ENCODE data around the gene BAZ1B.
"Not testable (repeated sequence)": the region's sequence is repeated elsewhere in the genome, so short reads cannot be mapped to it uniquely, and the experiment has no call there.

BAZ1B gene

DNA sequence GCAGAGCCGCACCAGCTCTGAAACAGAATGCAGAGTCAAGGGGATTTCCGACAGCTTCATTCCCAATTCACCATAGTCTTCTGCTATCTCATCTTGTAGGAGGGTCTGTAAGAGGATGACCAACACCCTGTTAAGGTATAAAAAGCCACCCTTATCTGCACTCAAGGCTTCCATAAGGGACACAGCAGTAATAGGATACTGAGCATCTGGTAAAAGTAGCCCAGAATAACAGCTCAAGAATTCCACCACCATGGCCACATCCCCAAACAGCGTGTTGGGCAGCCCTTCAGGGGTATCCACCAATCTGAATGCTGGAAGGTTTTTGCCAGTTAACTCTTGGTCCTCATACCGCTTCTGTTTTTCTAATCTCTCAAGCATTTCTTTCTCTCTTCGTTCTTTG, 44.7 kb downstream of the BAZ1B start:
- no peak for TF ChIP-seq JUND (IDR thresholded peaks at IDR 0.05; ENCODE audit: low read depth)
- DNase-seq (ENCODE audit: low read depth in 1 of 2, low spot score in 1 of 2), result no peak
- in situ Hi-C loops (cut with HindIII; ENCODE audit: low pct_unique_long_range_greater_than_20kb, low sequenced_read_pairs), result no loop called here

DNA sequence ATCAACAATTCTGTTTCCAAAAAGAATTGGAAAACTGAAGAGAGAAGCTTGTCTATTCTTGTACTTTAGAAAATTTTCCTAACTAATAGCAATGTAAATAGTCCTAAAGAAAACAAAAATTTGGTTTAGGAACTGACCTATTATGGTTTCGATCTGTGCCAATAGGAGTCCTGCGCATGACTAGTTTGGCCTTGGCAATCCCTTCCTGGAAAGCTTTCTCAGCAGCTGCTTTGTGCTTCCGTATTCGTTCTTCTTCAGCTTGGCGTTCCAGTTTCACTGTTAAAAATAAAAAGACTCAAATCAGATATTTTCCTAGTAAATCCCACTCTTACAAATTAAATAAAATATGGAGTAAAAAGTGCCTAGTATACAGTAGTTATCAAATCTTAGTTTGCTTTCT, 51.9 kb downstream of the BAZ1B start:
- no peak for DNase-seq (ENCODE audit: low read depth in 1 of 2, low spot score in 1 of 2)
- in situ Hi-C loops (cut with HindIII; ENCODE audit: low pct_unique_long_range_greater_than_20kb, low sequenced_read_pairs), result no loop called here
- no peak for TF ChIP-seq JUND (IDR thresholded peaks at IDR 0.05; ENCODE audit: low read depth)

DNA sequence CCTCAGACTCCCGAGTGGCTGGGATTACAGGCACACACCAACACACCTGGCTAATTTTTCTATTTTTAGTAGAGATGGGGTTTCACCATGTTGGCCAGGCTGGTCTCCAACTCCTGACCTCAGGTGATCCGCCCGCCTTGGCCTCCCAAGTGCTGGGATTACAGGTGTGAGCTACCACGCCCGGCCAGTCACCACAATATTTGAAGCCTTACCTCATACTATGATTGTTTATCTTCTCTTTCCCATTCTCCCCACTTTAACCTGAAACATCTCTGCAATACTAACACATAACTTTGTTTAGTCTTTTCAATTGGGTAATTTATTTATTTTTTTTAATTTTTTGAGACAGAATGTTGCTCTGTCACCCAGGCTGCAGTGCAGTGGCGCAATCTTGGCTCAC, 55.0 kb downstream of the BAZ1B start:
- in situ Hi-C loops (cut with HindIII; ENCODE audit: low pct_unique_long_range_greater_than_20kb, low sequenced_read_pairs); DNase-seq (ENCODE audit: low read depth in 1 of 2, low spot score in 1 of 2): not testable (repeated sequence)

DNA sequence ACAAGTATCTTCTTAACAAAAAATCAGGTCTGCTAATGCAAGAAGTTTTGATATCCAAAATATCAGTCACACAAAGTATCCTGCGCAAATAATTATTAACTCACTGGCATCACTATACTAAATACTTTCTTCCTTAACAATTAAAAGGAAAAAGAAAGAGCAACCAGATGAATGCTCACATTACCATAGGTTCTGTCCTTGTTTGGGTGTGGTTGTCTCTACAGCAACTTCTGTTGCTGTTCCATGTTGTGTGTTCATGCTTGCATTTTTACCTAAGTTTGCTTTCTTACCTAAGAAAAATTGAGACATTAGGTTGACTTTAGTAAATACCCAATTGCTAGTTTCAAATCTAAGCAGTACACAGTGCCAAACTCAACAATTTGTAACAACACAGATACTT, 56.0 kb downstream of the BAZ1B start:
- DNase-seq (ENCODE audit: low read depth in 1 of 2, low spot score in 1 of 2), result no peak
- in situ Hi-C loops (cut with HindIII; ENCODE audit: low pct_unique_long_range_greater_than_20kb, low sequenced_read_pairs), result no loop called here
- no peak for TF ChIP-seq JUND (IDR thresholded peaks at IDR 0.05; ENCODE audit: low read depth)

DNA sequence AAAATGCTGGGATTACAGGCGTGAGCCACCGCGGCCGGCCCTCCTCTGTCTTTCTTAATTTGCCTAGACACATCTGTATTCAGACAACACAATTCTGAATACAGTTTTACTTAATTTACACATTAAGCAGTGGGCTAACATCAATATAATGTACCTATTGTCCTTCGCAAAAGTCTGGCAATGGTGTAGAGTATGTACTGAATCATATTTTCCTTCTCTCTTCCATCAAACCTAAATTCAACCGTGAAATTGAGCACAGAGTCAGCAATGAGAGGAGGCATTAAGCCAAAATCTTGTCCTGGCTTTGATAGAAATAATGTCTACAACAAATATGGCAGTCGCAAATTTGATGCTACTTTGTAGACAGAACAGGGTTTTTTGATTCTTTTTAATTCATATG, 58.1 kb downstream of the BAZ1B start:
- DNase-seq (ENCODE audit: low read depth in 1 of 2, low spot score in 1 of 2), result no peak
- in situ Hi-C loops (cut with HindIII; ENCODE audit: low pct_unique_long_range_greater_than_20kb, low sequenced_read_pairs), result no loop called here
- TF ChIP-seq JUND (IDR thresholded peaks at IDR 0.05; ENCODE audit: low read depth), result no peak

DNA sequence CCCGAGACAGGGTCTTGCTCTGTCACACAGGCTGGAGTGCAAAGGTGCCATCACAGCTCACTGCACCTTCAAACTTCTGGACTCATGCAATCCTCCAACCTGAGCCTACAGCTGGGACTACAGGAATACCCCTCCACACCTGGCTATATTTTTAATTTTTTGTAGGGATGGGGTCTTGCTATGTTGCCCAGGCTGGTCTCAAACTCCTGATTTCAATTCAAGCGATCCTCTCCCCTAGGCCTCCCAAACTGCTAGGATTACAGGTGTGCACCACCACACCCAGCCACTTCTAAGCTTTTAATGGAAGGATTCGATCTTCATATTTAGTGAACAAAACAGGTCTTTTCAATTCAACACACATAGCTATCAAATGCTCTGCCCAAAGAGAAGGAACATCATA, 58.8 kb downstream of the BAZ1B start:
- TF ChIP-seq JUND (IDR thresholded peaks at IDR 0.05; ENCODE audit: low read depth), result no peak
- in situ Hi-C loops (cut with HindIII; ENCODE audit: low pct_unique_long_range_greater_than_20kb, low sequenced_read_pairs), result no loop called here

DNA sequence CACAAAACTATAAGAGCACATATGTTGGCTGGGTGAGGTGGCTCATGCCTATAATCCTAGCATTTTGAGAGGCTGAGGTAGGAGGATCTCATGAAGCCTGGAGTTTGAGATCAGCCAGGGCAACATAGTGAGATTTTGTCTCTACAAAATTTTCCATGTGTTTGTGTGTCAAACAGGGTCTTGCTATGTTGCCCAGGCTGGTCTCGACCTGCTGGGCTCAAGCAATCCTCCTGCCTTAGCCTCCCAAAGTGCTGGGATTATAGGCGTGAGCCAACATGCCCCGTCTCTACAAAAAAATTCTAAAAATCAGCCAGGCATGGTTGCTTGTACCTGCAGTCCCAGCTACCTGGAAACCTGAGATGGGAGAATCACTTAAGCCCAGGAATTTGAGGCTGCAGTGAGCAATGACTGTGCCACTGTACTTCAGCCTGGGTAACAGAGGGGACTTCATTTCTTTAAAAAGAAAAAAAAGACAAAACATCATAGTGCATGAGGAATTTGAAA, 60.3 kb downstream of the BAZ1B start:
- no peak for DNase-seq (ENCODE audit: low read depth in 1 of 2, low spot score in 1 of 2)
- in situ Hi-C loops (cut with HindIII; ENCODE audit: low pct_unique_long_range_greater_than_20kb, low sequenced_read_pairs), result no loop called here
- no peak for TF ChIP-seq JUND (IDR thresholded peaks at IDR 0.05; ENCODE audit: low read depth)

More for the DNA sequence above, 58.8 kb downstream of the BAZ1B start:
- DNase-seq (ENCODE audit: low read depth in 1 of 2, low spot score in 1 of 2), result no peak

DNA sequence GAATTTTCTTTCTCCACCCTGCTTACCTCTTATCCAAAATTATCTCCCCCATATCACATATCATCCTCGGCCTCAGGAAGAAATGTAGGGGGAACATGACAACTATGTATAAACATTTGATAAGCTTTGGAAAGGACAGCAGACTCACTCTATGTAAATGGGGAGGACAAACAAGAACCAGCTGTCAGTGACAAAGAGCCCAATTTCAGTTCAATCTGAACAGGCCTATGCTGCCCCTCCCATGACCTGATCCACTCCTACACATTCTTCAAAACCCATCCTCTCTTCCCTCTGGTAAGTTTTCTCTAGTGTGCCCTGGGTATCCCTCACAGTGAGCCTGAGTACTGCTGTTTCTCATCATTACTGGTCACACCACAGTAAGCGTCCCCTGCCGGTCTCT, 67.7 kb downstream of the BAZ1B start:
- DNase-seq (ENCODE audit: low read depth in 1 of 2, low spot score in 1 of 2), result no peak
- no peak for TF ChIP-seq JUND (IDR thresholded peaks at IDR 0.05; ENCODE audit: low read depth)
- in situ Hi-C loops (cut with HindIII; ENCODE audit: low pct_unique_long_range_greater_than_20kb, low sequenced_read_pairs), result no loop called here

DNA sequence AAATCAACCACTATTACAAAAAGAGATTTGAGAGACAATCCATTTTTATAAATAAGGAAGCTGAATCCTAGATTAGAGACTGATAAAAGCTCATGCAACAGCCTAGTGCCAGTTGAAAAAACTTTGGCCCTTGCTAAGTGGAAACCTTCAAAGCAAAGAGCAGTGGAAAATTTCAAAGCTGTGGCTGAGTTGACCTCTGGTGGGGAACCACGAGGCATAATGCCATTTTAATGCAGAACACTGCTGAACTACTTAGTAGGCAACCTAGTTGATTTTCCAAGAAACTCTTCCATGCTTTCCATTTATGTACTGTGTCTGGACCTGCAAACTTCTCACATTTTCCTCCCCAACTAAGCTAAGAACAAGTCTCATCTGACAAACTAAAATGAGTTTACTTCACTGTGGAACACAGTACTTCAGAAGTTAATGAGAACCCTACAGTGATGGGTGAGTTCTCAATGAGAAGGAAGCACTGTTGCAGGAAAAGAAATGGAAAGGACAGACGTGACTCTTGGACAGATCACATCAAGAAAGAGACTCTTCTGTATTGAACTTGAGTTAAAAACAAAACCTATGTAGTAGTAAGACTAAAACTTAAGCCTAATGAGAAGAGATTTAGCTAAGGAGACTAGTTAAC, 69.0 kb downstream of the BAZ1B start:
- in situ Hi-C loops (cut with HindIII; ENCODE audit: low pct_unique_long_range_greater_than_20kb, low sequenced_read_pairs), result no loop called here
- no peak for DNase-seq (ENCODE audit: low read depth in 1 of 2, low spot score in 1 of 2)
- no peak for TF ChIP-seq JUND (IDR thresholded peaks at IDR 0.05; ENCODE audit: low read depth)

DNA sequence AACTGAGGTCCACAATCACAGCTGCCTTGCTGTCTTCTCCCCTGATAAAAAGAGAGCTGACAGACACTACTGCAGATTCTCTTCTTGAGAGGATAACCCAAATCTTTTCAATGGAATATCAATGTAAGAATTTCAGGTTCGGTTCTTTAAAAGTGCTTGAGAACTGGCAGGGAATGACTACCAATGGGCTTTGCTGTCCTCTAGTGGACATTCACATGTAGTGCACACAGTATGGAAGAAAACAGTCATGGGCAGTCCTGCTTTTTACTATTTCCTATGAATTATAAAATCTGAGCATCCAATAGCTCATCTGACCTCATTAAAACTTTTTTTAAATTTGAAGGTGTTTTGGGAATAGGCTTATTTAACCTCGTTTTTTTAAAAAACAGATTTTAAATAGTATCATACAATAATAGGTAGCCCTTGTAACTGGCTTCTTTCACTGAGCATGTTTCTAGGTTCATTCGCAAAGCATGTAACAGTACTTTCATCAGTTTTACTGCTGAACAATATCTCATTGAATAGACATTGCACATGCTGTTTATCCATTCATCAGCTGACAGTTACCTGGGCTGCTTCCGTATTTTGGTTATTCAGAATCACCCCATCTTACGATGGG, 70.2 kb downstream of the BAZ1B start:
- DNase-seq (ENCODE audit: low read depth in 1 of 2, low spot score in 1 of 2), result peak; percentile 56 to 73
- in situ Hi-C loops (cut with HindIII; ENCODE audit: low pct_unique_long_range_greater_than_20kb, low sequenced_read_pairs), result no loop called here

DNA sequence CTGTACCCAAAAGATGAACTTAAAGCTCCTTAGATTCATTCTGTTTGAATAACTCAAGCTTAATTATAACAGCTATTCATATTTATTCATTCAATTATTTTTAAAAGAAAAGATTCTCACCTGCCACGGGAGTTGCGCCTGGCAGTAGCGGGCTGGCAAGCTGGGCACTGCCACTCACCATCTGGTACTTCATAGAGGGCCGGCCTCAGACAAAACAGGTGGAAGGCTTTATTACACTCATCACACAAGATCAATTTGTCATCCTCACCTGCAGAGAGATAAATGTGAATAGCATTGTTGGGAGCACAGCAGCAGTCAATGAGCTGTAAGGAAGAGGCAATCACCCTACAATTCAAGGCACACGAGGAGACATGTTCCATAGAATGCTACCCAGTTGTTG, 72.7 kb downstream of the BAZ1B start:
- no peak for DNase-seq (ENCODE audit: low read depth in 1 of 2, low spot score in 1 of 2)
- no peak for TF ChIP-seq JUND (IDR thresholded peaks at IDR 0.05; ENCODE audit: low read depth)
- in situ Hi-C loops (cut with HindIII; ENCODE audit: low pct_unique_long_range_greater_than_20kb, low sequenced_read_pairs), result no loop called here

More for the DNA sequence above, 70.2 kb downstream of the BAZ1B start:
- TF ChIP-seq JUND (IDR thresholded peaks at IDR 0.05; ENCODE audit: low read depth), result no peak

DNA sequence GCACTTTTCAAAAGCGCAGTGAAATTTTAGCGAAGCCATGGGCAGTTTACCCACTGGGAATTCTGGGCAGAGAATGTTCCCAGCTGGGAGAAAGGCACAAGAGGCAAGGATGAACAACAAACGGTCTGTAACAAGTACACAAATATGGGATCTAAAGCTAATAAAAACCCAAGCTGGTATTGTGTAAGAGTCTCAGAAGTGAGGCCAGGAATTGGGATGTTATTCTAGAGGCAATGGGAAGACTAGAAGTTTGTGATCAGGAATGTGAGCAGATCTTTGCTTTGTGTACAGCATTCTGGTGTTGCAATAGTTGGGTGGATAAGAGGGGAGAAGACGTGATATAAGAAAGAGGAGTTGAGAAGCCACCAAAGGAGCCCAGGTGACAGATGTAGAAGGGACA, 73.5 kb downstream of the BAZ1B start:
- in situ Hi-C loops (cut with HindIII; ENCODE audit: low pct_unique_long_range_greater_than_20kb, low sequenced_read_pairs), result no loop called here
- no peak for DNase-seq (ENCODE audit: low read depth in 1 of 2, low spot score in 1 of 2)
- TF ChIP-seq JUND (IDR thresholded peaks at IDR 0.05; ENCODE audit: low read depth), result no peak

DNA sequence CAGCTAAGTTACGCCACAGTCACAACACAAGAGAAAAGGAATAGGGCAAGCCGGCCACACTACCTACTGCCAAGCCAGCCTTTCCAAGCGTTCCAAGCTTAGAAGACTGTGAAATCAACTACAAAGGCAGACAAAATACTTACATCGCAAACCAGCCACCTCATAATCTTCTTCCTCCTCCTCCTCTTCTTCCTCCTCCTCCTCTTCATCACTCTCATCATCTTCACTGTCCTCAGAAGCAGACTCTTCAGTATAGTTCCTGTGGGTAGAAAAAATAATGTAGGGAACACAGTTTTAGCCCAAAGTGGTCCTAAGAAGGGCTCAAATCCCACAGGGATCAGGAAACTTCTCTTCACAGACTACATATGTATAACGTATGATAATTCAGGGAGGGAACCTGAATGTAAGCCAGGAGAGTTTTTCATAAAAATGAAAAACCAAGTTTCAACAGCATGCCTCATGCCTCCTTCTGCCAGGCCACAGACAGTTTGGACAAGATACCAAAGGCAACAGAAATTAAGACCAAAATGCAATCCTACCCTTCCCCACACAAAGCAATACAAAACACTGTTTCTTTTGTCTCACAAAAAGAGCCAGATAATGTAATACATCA, 74.9 kb downstream of the BAZ1B start:
- no peak for DNase-seq (ENCODE audit: low read depth in 1 of 2, low spot score in 1 of 2)
- no peak for TF ChIP-seq JUND (IDR thresholded peaks at IDR 0.05; ENCODE audit: low read depth)

More for the DNA sequence above, 74.9 kb downstream of the BAZ1B start:
- in situ Hi-C loops (cut with HindIII; ENCODE audit: low pct_unique_long_range_greater_than_20kb, low sequenced_read_pairs), result no loop called here

Data from T47D (cell line).